SK-N-MC (cell line): ENCODE results near the gene PDF.

Experiments used
- EZH2 ChIP-seq: fragments of 200-600 bp; sonication (generic); IDR thresholded peaks from one replicate; pipeline ENCODE4 v1.6.1; 2017; ENCODE audit warnings: antibody characterized with exemption
- POLR2AphosphoS5 ChIP-seq: IDR thresholded peaks from 2 replicates; pipeline ENCODE4 v1.6.1; 2012; ENCODE audit warnings: mild to moderate bottlenecking, low read depth, low read length, borderline replicate concordance

- TF ChIP-seq POLR2AphosphoS5 (no peak), EZH2 (no peak)
These were observed 15.5 kb upstream of the PDF start for GRCh38 chr16:69345923-69346322.
